ENCODE data around the gene ARAP3.

Gene ARAP3

GRCh38 chr5:141722266-141722665, 40.2 kb upstream of the ARAP3 start:
- H3K36me3 ChIP-seq (ENCODE audit: control insufficient read depth, insufficient read depth, low read length) = no peaks in the 10 kb centered on the region
- no peaks in the 10 kb centered on the region for H3K79me1 ChIP-seq (ENCODE audit: low read length)
- H3K27ac ChIP-seq (ENCODE audit: low read depth, low read length) = no peak overlapping the region
- H3K4me3 ChIP-seq (ENCODE audit: low read length) = no peak overlapping the region
- no peak overlapping the region for H2BK15ac ChIP-seq (replicated peaks; ENCODE audit: low read depth)
- H4K8ac ChIP-seq (ENCODE audit: low read depth, low read length) = no peak overlapping the region
- H3K56ac ChIP-seq (ENCODE audit: low read length) = no peak overlapping the region
- H3K23ac ChIP-seq (ENCODE audit: low read length) = no peak overlapping the region
- no peak overlapping the region for H3K4me2 ChIP-seq (ENCODE audit: low read length)
- no peak overlapping the region for H2BK5ac ChIP-seq (ENCODE audit: low read length)
- no peak overlapping the region for H4K5ac ChIP-seq (ENCODE audit: low read length)
- H3K27me3 ChIP-seq (ENCODE audit: insufficient read depth, low read length, poor library complexity) = no peaks in the 10 kb centered on the region
- no peak overlapping the region for H3K18ac ChIP-seq (ENCODE audit: low read length)
- no peak overlapping the region for H2BK120ac ChIP-seq (ENCODE audit: low read depth, low read length)
- no peaks in the 10 kb centered on the region for H3K4me1 ChIP-seq (ENCODE audit: control insufficient read depth, low read depth, low read length)
- no peak overlapping the region for H3K4ac ChIP-seq (ENCODE audit: low read depth, low read length)
- no peak overlapping the region for H2AK5ac ChIP-seq (ENCODE audit: low read length)
- no peak for DNase-seq
- no peak overlapping the region for H3K9ac ChIP-seq (ENCODE audit: low read length)
- H3K79me2 ChIP-seq (ENCODE audit: control insufficient read depth, insufficient read depth, low read length) = no peaks in the 10 kb centered on the region

GRCh38 chr5:141717043-141717442, 35.0 kb upstream of the ARAP3 start:
- no peak overlapping the region for H3K4ac ChIP-seq (ENCODE audit: low read depth, low read length)
- H3K4me2 ChIP-seq (ENCODE audit: low read length) = no peak overlapping the region
- H3K18ac ChIP-seq (ENCODE audit: low read length) = no peak overlapping the region
- no peak overlapping the region for H3K9ac ChIP-seq (ENCODE audit: low read length)
- no peaks in the 10 kb centered on the region for H3K27me3 ChIP-seq (ENCODE audit: insufficient read depth, low read length, poor library complexity)
- no peak overlapping the region for H3K27ac ChIP-seq (ENCODE audit: low read depth, low read length)
- H2BK120ac ChIP-seq (ENCODE audit: low read depth, low read length) = no peak overlapping the region
- no peak overlapping the region for H4K8ac ChIP-seq (ENCODE audit: low read depth, low read length)
- no peaks in the 10 kb centered on the region for H3K36me3 ChIP-seq (ENCODE audit: control insufficient read depth, insufficient read depth, low read length)
- H3K4me3 ChIP-seq (ENCODE audit: low read length) = no peak overlapping the region
- peaks cover 4% of the 10 kb centered on the region for H3K4me1 ChIP-seq (ENCODE audit: control insufficient read depth, low read depth, low read length)
- H3K23ac ChIP-seq (ENCODE audit: low read length) = no peak overlapping the region
- H2BK15ac ChIP-seq (replicated peaks; ENCODE audit: low read depth) = no peak overlapping the region
- H2AK5ac ChIP-seq (ENCODE audit: low read length) = no peak overlapping the region
- H3K79me1 ChIP-seq (ENCODE audit: low read length) = no peaks in the 10 kb centered on the region
- no peak for DNase-seq
- no peak overlapping the region for H2BK5ac ChIP-seq (ENCODE audit: low read length)
- no peaks in the 10 kb centered on the region for H3K79me2 ChIP-seq (ENCODE audit: control insufficient read depth, insufficient read depth, low read length)
- WGBS (ENCODE audit: extremely low coverage, insufficient coverage, low lambda C conversion rate) = no CpG with 5 or more reads among the region's 3 CpGs
- no peak overlapping the region for H4K5ac ChIP-seq (ENCODE audit: low read length)
- H3K56ac ChIP-seq (ENCODE audit: low read length) = no peak overlapping the region

- no peak overlapping the region for H4K5ac ChIP-seq (ENCODE audit: low read length)
- peaks cover 4% of the 10 kb centered on the region for H3K4me1 ChIP-seq (ENCODE audit: control insufficient read depth, low read depth, low read length)
- H3K4me2 ChIP-seq (ENCODE audit: low read length) = no peak overlapping the region
- H3K4ac ChIP-seq (ENCODE audit: low read depth, low read length) = no peak overlapping the region
- DNase-seq = no peak
- H3K27me3 ChIP-seq (ENCODE audit: insufficient read depth, low read length, poor library complexity) = no peaks in the 10 kb centered on the region
- H2BK5ac ChIP-seq (ENCODE audit: low read length) = no peak overlapping the region
- no peaks in the 10 kb centered on the region for H3K36me3 ChIP-seq (ENCODE audit: control insufficient read depth, insufficient read depth, low read length)
- H3K23ac ChIP-seq (ENCODE audit: low read length) = no peak overlapping the region
- H2AK5ac ChIP-seq (ENCODE audit: low read length) = no peak overlapping the region
- no peaks in the 10 kb centered on the region for H3K79me1 ChIP-seq (ENCODE audit: low read length)
- H3K79me2 ChIP-seq (ENCODE audit: control insufficient read depth, insufficient read depth, low read length) = no peaks in the 10 kb centered on the region
- H4K8ac ChIP-seq (ENCODE audit: low read depth, low read length) = no peak overlapping the region
- H2BK120ac ChIP-seq (ENCODE audit: low read depth, low read length) = no peak overlapping the region
- H3K18ac ChIP-seq (ENCODE audit: low read length) = no peak overlapping the region
- WGBS (ENCODE audit: extremely low coverage, insufficient coverage, low lambda C conversion rate) = no CpG with 5 or more reads among the region's 3 CpGs
- no peak overlapping the region for H3K27ac ChIP-seq (ENCODE audit: low read depth, low read length)
- H3K56ac ChIP-seq (ENCODE audit: low read length) = no peak overlapping the region
- no peak overlapping the region for H3K4me3 ChIP-seq (ENCODE audit: low read length)
- H2BK15ac ChIP-seq (replicated peaks; ENCODE audit: low read depth) = no peak overlapping the region
- H3K9ac ChIP-seq (ENCODE audit: low read length) = no peak overlapping the region
Observed at GRCh38 chr5:141716468-141716867, 34.4 kb upstream of the ARAP3 start.

GRCh38 chr5:141716009-141716408, 34.0 kb upstream of the ARAP3 start:
- WGBS (ENCODE audit: extremely low coverage, insufficient coverage, low lambda C conversion rate) = no CpG with 5 or more reads among the region's 3 CpGs

GRCh38 chr5:141715346-141715905, 33.4 kb upstream of the ARAP3 start:
- no peak overlapping the region for H3K4me2 ChIP-seq (ENCODE audit: low read length)
- H4K8ac ChIP-seq (ENCODE audit: low read depth, low read length) = no peak overlapping the region
- no peak overlapping the region for H2BK15ac ChIP-seq (replicated peaks; ENCODE audit: low read depth)
- H3K4me3 ChIP-seq (ENCODE audit: low read length) = no peak overlapping the region
- no peak overlapping the region for H3K9ac ChIP-seq (ENCODE audit: low read length)
- no peak overlapping the region for H3K27ac ChIP-seq (ENCODE audit: low read depth, low read length)
- DNase-seq = no peak
- no peak overlapping the region for H3K18ac ChIP-seq (ENCODE audit: low read length)
- no peaks in the 10 kb centered on the region for H3K79me1 ChIP-seq (ENCODE audit: low read length)
- H3K79me2 ChIP-seq (ENCODE audit: control insufficient read depth, insufficient read depth, low read length) = no peaks in the 10 kb centered on the region
- no peak overlapping the region for H2BK120ac ChIP-seq (ENCODE audit: low read depth, low read length)
- H3K56ac ChIP-seq (ENCODE audit: low read length) = no peak overlapping the region
- H2AK5ac ChIP-seq (ENCODE audit: low read length) = no peak overlapping the region
- H4K5ac ChIP-seq (ENCODE audit: low read length) = no peak overlapping the region
- no peak overlapping the region for H3K23ac ChIP-seq (ENCODE audit: low read length)
- H3K27me3 ChIP-seq (ENCODE audit: insufficient read depth, low read length, poor library complexity) = no peaks in the 10 kb centered on the region
- no peak overlapping the region for H2BK5ac ChIP-seq (ENCODE audit: low read length)
- no CpG with 5 or more reads among the region's 14 CpGs for WGBS (ENCODE audit: extremely low coverage, insufficient coverage, low lambda C conversion rate)
- peaks cover 4% of the 10 kb centered on the region for H3K4me1 ChIP-seq (ENCODE audit: control insufficient read depth, low read depth, low read length)
- H3K36me3 ChIP-seq (ENCODE audit: control insufficient read depth, insufficient read depth, low read length) = no peaks in the 10 kb centered on the region
- H3K4ac ChIP-seq (ENCODE audit: low read depth, low read length) = no peak overlapping the region

More at GRCh38 chr5:141716009-141716408, 34.0 kb upstream of the ARAP3 start:
- no peaks in the 10 kb centered on the region for H3K79me1 ChIP-seq (ENCODE audit: low read length)
- H2BK15ac ChIP-seq (replicated peaks; ENCODE audit: low read depth) = no peak overlapping the region
- H3K23ac ChIP-seq (ENCODE audit: low read length) = no peak overlapping the region
- no peak overlapping the region for H3K4ac ChIP-seq (ENCODE audit: low read depth, low read length)
- no peak overlapping the region for H3K4me3 ChIP-seq (ENCODE audit: low read length)
- H3K9ac ChIP-seq (ENCODE audit: low read length) = no peak overlapping the region
- no peak overlapping the region for H3K18ac ChIP-seq (ENCODE audit: low read length)
- peaks cover 4% of the 10 kb centered on the region for H3K4me1 ChIP-seq (ENCODE audit: control insufficient read depth, low read depth, low read length)
- no peak overlapping the region for H3K4me2 ChIP-seq (ENCODE audit: low read length)
- H4K8ac ChIP-seq (ENCODE audit: low read depth, low read length) = no peak overlapping the region
- H3K79me2 ChIP-seq (ENCODE audit: control insufficient read depth, insufficient read depth, low read length) = no peaks in the 10 kb centered on the region
- H2AK5ac ChIP-seq (ENCODE audit: low read length) = no peak overlapping the region
- no peak overlapping the region for H3K27ac ChIP-seq (ENCODE audit: low read depth, low read length)
- no peak overlapping the region for H4K5ac ChIP-seq (ENCODE audit: low read length)
- H2BK120ac ChIP-seq (ENCODE audit: low read depth, low read length) = no peak overlapping the region
- no peak overlapping the region for H3K56ac ChIP-seq (ENCODE audit: low read length)
- no peak overlapping the region for H2BK5ac ChIP-seq (ENCODE audit: low read length)
- H3K36me3 ChIP-seq (ENCODE audit: control insufficient read depth, insufficient read depth, low read length) = no peaks in the 10 kb centered on the region
- DNase-seq = peak; percentile 80
- no peaks in the 10 kb centered on the region for H3K27me3 ChIP-seq (ENCODE audit: insufficient read depth, low read length, poor library complexity)

GRCh38 chr5:141714542-141715310, 32.7 kb upstream of the ARAP3 start:
- no peak overlapping the region for H3K27ac ChIP-seq (ENCODE audit: low read depth, low read length)
- WGBS (ENCODE audit: extremely low coverage, insufficient coverage, low lambda C conversion rate) = no CpG with 5 or more reads among the region's 1 CpG
- H3K27me3 ChIP-seq (ENCODE audit: insufficient read depth, low read length, poor library complexity) = no peaks in the 10 kb centered on the region

More at GRCh38 chr5:141714542-141715310, 32.7 kb upstream of the ARAP3 start:
- Histone ChIP-seq H3K4me1 (ENCODE audit: control insufficient read depth, low read depth, low read length) (peaks cover 4% of the 10 kb centered on the region), H3K56ac (ENCODE audit: low read length) (no peak overlapping the region), H3K79me2 (ENCODE audit: control insufficient read depth, insufficient read depth, low read length) (no peaks in the 10 kb centered on the region), H3K18ac (ENCODE audit: low read length) (no peak overlapping the region), H2BK15ac (replicated peaks; ENCODE audit: low read depth) (no peak overlapping the region), H4K8ac (ENCODE audit: low read depth, low read length) (no peak overlapping the region), H3K4ac (ENCODE audit: low read depth, low read length) (no peak overlapping the region), H4K5ac (ENCODE audit: low read length) (no peak overlapping the region), H2BK120ac (ENCODE audit: low read depth, low read length) (no peak overlapping the region), H2AK5ac (ENCODE audit: low read length) (no peak overlapping the region), H3K79me1 (ENCODE audit: low read length) (no peaks in the 10 kb centered on the region), H3K36me3 (ENCODE audit: control insufficient read depth, insufficient read depth, low read length) (no peaks in the 10 kb centered on the region), H3K4me2 (ENCODE audit: low read length) (no peak overlapping the region), H3K23ac (ENCODE audit: low read length) (no peak overlapping the region), H3K4me3 (ENCODE audit: low read length) (no peak overlapping the region), H3K9ac (ENCODE audit: low read length) (no peak overlapping the region), H2BK5ac (ENCODE audit: low read length) (no peak overlapping the region)
- DNase-seq = no peak
